ENCODE measurements around the gene ZFHX2. TPM values are rescaled to one million over a fixed set of nuclear protein-coding genes. Genes with fewer than 3 reads are reported as not detected.

Gene ZFHX2
- total and polyA plus RNA-seq, 2 of the 13 experiments (the other 11 are each of a cell fraction or from before 2014, with no cell fraction given), result 0.17 to 0.44 TPM

DNA sequence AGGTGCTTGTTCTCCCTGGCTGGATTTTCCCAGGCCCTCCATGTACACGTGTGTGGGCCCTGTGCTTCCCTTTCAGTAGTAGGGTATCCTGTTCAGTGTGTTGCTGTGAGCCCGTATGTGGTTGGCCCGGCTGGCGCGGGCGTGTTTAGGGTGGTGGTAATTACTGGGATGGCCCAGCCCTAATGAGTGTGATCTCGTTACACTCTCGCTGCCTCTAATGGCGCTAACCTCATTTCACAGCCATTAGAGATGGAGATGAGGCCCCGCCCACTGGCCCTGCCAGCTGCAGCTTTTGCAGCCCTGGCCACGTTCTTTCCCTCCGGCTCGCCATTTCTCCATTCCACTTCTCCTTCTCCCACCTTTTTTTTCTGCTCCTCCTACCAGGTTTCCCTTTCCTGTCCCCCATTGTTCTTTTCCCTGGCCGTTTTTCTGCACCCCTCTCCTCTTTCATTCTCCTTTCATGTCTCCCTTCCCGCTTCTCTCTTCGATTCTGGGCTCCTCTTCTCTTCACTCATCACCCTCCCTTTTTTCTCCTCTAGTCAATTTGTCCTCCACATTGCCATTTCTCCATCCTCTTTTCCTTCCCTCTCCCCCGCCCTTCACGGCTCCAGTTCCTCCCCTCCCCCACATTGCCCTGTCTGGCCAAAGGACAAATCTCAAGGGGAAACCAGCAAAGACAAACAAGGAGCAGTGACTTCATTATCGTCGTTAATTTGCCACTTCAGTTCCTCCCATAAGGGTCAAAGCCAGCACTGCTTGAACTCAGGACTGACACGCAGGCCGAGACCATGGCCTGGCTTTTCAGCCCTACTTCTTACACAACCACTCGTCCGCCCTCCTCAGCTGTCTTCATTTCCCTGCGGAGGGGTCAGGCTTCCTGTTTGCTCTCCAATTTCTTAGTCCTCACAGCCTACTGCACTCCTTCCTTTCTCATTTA is 6.8 kb downstream of the ZFHX2 start (continued):
- peak; percentile 33; the same call in 1 of the 2 replicates for TF ChIP-seq ZBTB33 (CRISPR knock-in tag; IDR thresholded peaks at IDR 0.05)
- no peak for TF ChIP-seq ZSCAN25 (CRISPR knock-in tag; IDR thresholded peaks at IDR 0.05)
- 0 out of 2 replicates have a peak, but pooled peaks have one; percentile 24 for TF ChIP-seq ZNF512 (CRISPR knock-in tag; IDR thresholded peaks at IDR 0.05)
- no peak for TF ChIP-seq SMAD9 (CRISPR knock-in tag; IDR thresholded peaks at IDR 0.05)
- peak; percentile 59; the same call in 1 of the 2 replicates for TF ChIP-seq ZFX (CRISPR knock-in tag; IDR thresholded peaks at IDR 0.05; ENCODE audit: low read depth)
- TF ChIP-seq NBN (conservative IDR thresholded peaks at IDR 0.05), result peak; percentile 66; the same call in 1 of the 2 replicates
- TF ChIP-seq KLF15 (CRISPR knock-in tag; IDR thresholded peaks at IDR 0.05; ENCODE audit: borderline replicate concordance), result no peak
- 0 out of 2 replicates have a peak, but pooled peaks have one; percentile 30 for TF ChIP-seq ZNF782 (CRISPR knock-in tag; IDR thresholded peaks at IDR 0.05; ENCODE audit: borderline replicate concordance)
- TF ChIP-seq ZNF510 (CRISPR knock-in tag; IDR thresholded peaks at IDR 0.05; ENCODE audit: low read depth), result 0 out of 2 replicates have a peak, but pooled peaks have one; percentile 41
- peak; percentile 5; the same call in 1 of the 2 replicates for TF ChIP-seq KAT2B (IDR thresholded peaks at IDR 0.05; ENCODE audit: borderline replicate concordance, low read depth, low read length)
- 0 out of 2 replicates have a peak, but pooled peaks have one; percentile 25 for TF ChIP-seq ZNF362 (CRISPR knock-in tag; IDR thresholded peaks at IDR 0.05; ENCODE audit: borderline replicate concordance)
- peak; percentile 85 for TF ChIP-seq PCBP2 (optimal IDR thresholded peaks at IDR 0.05; ENCODE audit: low read depth, low read length, poor library complexity, severe bottlenecking)
- 0 out of 2 replicates have a peak, but pooled peaks have one; percentile 27 for TF ChIP-seq ZNF761 (CRISPR knock-in tag; conservative IDR thresholded peaks at IDR 0.05)
- no peak for TF ChIP-seq ZSCAN29 (CRISPR knock-in tag; conservative IDR thresholded peaks at IDR 0.05)
- TF ChIP-seq CCAR2 (optimal IDR thresholded peaks at IDR 0.05; ENCODE audit: low read depth, low read length), result no peak
- TF ChIP-seq ZC3H13 (CRISPR knock-in tag; IDR thresholded peaks at IDR 0.05), result 0 out of 2 replicates have a peak, but pooled peaks have one; percentile 59
- 0 out of 2 replicates have a peak, but pooled peaks have one; percentile 67 for TF ChIP-seq GTF3A (CRISPR knock-in tag; conservative IDR thresholded peaks at IDR 0.05)
- 0 out of 2 replicates have a peak, but pooled peaks have one; percentile 12 for TF ChIP-seq RARA (CRISPR knock-in tag; IDR thresholded peaks at IDR 0.05)
- TF ChIP-seq SIN3B (IDR thresholded peaks at IDR 0.05; ENCODE audit: low read length), result no peak
- no peak for TF ChIP-seq ZSCAN21 (CRISPR knock-in tag; IDR thresholded peaks at IDR 0.05; ENCODE audit: borderline replicate concordance)
- TF ChIP-seq THAP11 (CRISPR knock-in tag; IDR thresholded peaks at IDR 0.05), result peak; percentile 42; the same call in 1 of the 2 replicates

All from HepG2 (cell line).